Activated naive CD4-positive, alpha-beta T cell treated with anti-CD3 and anti-CD28 coated beads, Interleukin-2, amount 50 U/mL, for 24 hours (primary cell): ENCODE data around the gene PTPRE.

Source experiments
- H3K27ac Mint-ChIP-seq: one replicate; pipeline ENCODE4 v1.8.0; 2021; ENCODE audit warnings: mild to moderate bottlenecking, mixed read lengths
- H3K27me3 Mint-ChIP-seq: one replicate; pipeline ENCODE4 v1.8.0; 2021; ENCODE audit warnings: mixed read lengths
- H3K36me3 Mint-ChIP-seq: one replicate; pipeline ENCODE4 v1.8.0; 2021; ENCODE audit warnings: mixed read lengths
- H3K4me1 Mint-ChIP-seq: one replicate; pipeline ENCODE4 v1.8.0; 2021; ENCODE audit warnings: mixed read lengths
- H3K4me3 Mint-ChIP-seq: one replicate; pipeline ENCODE4 v1.8.0; 2021; ENCODE audit warnings: mild to moderate bottlenecking, mixed read lengths
- H3K9me3 Mint-ChIP-seq: one replicate; pipeline ENCODE4 v1.8.0; 2021; ENCODE audit warnings: mixed read lengths

Gene PTPRE

GRCh38 chr10:128031216-128031615 is 124.3 kb downstream of the PTPRE start:
- no peak overlapping the region for H3K27ac Mint-ChIP-seq
- H3K4me1 Mint-ChIP-seq = peaks cover 3% of the 10 kb centered on the region
- no peak overlapping the region for H3K4me3 Mint-ChIP-seq
- H3K27me3 Mint-ChIP-seq = no peaks in the 10 kb centered on the region
- H3K36me3 Mint-ChIP-seq = no peaks in the 10 kb centered on the region
- H3K9me3 Mint-ChIP-seq = no peaks in the 10 kb centered on the region

GRCh38 chr10:128032466-128032865 is 125.6 kb downstream of the PTPRE start:
- Mint-ChIP-seq H3K9me3 (no peaks in the 10 kb centered on the region), H3K27ac (no peak overlapping the region), H3K4me3 (no peak overlapping the region), H3K27me3 (no peaks in the 10 kb centered on the region), H3K36me3 (no peaks in the 10 kb centered on the region), H3K4me1 (peaks cover 3% of the 10 kb centered on the region)

DNA sequence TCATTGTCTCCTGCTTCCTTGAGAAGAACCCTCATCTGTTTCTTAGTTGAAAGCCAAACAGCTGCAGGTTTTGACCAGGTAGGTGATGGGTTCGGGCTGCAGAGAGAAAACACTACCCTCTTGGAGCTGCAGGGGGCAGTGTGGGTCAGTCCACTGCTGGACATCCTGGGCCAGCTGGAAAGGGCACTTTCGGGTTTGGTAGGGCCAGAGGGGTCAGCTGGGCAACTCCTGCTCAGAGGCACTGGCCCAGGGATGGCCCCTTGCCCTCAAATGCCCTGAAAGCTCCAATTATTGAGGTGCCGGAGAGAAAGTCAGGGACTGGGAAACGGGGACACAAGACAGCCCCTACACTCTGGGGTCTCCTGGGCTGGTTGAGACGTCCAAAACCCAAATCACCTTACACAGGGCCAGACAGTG is 128.7 kb downstream of the PTPRE start:
- Mint-ChIP-seq H3K9me3 (no peaks in the 10 kb centered on the region), H3K27me3 (no peaks in the 10 kb centered on the region), H3K4me1 (peaks cover 3% of the 10 kb centered on the region), H3K4me3 (no peak overlapping the region), H3K36me3 (no peaks in the 10 kb centered on the region), H3K27ac (no peak overlapping the region)

DNA sequence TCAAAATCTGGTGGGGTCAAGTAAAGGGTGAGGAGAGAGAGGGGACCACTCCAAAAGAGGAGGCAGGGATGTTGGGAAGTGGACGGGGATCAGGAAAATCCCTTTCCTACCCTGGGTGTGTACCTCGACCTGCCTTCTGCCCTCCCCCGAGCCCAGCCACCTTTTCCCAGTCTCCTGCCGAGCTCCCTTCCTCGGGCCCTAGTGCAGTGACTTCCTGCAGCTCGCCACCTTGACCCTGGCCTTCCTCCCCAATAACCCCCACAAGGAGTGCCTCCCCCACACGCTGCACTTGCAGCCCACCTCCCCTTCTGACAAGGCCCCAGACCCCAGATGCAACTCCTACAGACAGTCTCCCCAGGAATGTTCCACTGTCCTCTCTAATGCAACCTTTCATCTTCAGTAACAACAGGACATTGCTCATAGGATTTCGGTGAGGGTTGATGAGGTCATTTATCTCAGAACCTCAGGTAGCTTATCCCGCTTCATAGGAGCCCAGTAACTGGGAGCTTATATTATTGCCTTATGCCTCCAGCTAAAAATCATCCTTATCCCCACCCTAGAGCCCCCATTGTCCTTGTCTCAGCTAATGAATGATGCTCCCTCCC is 129.2 kb downstream of the PTPRE start:
- Mint-ChIP-seq H3K4me1 (peaks cover 3% of the 10 kb centered on the region), H3K27ac (no peak overlapping the region), H3K27me3 (no peaks in the 10 kb centered on the region), H3K9me3 (no peaks in the 10 kb centered on the region), H3K4me3 (no peak overlapping the region), H3K36me3 (no peaks in the 10 kb centered on the region)

DNA sequence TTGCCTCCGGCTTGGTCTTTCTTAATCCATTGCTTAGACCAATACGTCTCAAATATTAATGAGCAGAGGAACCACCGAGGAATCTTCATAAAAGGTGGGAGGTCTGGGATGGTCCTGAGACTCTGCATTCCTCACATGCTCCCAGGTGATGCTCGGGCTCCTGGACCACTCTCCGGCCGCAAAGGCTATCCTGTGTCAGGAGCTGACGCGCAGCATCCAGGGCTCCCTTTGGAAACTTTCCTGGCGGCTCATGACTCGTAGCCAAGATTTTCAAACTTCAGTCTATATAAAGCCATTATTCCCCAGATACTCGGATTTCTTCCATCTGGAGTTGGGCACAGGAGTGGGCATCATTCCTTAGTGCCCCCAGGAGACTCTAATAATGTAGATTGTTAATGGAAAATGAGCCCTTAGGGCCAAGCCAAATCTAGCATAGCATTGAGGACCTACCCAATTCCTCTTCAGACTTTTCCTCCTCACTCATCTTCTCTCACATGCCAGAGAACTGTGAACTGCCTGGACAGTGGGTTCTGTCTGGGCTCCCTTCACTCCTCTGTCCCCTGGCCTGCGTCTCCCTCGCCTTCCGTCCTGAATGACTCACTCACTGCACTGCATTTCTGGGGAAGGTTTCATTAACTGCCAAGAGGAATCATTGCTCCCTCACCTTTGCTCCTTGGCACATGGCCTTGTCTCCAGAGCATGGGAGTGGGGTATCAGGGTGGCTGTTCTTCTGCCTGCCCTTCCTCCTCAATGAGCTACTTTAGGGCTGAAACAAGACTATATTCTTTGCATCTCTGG is 130.0 kb downstream of the PTPRE start:
- Mint-ChIP-seq H3K27me3 (no peaks in the 10 kb centered on the region), H3K9me3 (no peaks in the 10 kb centered on the region), H3K27ac (no peak overlapping the region), H3K4me1 (peaks cover 3% of the 10 kb centered on the region), H3K36me3 (no peaks in the 10 kb centered on the region), H3K4me3 (no peak overlapping the region)

DNA sequence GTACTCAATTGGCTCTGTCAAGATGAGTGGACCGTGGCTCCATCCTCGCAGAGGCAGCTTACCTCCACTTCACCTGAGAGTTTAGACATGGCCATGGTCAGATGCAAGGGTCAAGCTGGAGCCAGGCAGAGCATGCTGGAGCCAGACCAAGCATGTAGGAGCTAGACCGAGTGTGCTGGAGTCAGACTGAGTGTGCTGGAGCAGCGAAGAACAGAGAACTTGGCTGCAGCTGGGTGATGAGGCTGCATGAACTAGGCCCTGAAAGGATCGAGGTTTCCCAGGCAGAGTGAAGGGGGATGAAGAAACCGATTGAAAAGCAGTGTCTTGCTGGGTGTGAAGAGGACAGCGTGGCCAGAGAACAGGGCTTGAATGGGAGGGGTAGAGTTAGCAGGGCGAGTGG is 133.2 kb downstream of the PTPRE start:
- H3K9me3 Mint-ChIP-seq = no peaks in the 10 kb centered on the region
- H3K27ac Mint-ChIP-seq = no peak overlapping the region
- H3K4me1 Mint-ChIP-seq = peaks cover 6% of the 10 kb centered on the region
- no peaks in the 10 kb centered on the region for H3K36me3 Mint-ChIP-seq
- no peak overlapping the region for H3K4me3 Mint-ChIP-seq
- H3K27me3 Mint-ChIP-seq = no peaks in the 10 kb centered on the region

DNA sequence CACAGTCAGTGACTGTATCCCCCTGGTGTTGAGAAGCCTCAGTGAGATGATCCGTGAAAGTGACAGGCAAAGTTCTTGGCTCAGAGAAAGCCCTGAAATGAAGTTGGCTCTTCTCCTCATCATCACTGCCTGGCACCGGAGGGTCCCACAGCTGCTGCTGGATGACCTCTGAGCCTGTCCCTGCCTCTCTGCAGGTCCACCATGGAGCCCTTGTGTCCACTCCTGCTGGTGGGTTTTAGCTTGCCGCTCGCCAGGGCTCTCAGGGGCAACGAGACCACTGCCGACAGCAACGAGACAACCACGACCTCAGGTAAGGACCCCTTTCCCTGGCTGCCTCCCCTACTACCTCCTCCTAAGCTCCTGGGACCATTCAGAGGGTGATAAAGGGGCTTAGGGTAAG is 133.8 kb downstream of the PTPRE start:
- Mint-ChIP-seq H3K4me3 (no peak overlapping the region), H3K9me3 (no peaks in the 10 kb centered on the region), H3K27ac (no peak overlapping the region), H3K36me3 (no peaks in the 10 kb centered on the region), H3K4me1 (peaks cover 5% of the 10 kb centered on the region), H3K27me3 (no peaks in the 10 kb centered on the region)

DNA sequence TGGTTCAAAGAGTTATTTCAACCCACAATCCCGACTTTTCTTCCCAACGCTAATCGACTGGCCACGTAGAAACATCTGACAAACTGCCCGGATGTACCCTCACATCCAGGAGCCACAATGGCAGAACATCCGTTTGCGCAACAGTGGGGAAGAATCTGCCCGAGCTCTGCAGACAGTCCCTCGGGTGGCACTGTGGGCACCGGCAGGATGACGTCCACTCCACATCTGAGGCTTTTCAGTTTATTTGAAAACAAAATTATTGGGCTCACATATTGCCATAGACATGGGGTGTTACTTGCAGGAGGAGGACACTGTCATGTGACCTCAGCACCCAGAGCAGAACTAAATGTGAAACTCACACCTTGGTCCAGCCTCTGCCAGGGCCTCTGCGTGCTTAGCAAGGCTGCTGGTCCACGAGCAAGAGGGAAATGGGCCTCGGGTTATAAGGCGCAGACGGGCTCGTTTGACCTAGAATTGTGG is 135.3 kb downstream of the PTPRE start:
- H3K4me3 Mint-ChIP-seq = no peak overlapping the region
- no peak overlapping the region for H3K27ac Mint-ChIP-seq
- peaks cover 14% of the 10 kb centered on the region for H3K4me1 Mint-ChIP-seq
- no peaks in the 10 kb centered on the region for H3K36me3 Mint-ChIP-seq
- H3K9me3 Mint-ChIP-seq = no peaks in the 10 kb centered on the region
- H3K27me3 Mint-ChIP-seq = no peaks in the 10 kb centered on the region

DNA sequence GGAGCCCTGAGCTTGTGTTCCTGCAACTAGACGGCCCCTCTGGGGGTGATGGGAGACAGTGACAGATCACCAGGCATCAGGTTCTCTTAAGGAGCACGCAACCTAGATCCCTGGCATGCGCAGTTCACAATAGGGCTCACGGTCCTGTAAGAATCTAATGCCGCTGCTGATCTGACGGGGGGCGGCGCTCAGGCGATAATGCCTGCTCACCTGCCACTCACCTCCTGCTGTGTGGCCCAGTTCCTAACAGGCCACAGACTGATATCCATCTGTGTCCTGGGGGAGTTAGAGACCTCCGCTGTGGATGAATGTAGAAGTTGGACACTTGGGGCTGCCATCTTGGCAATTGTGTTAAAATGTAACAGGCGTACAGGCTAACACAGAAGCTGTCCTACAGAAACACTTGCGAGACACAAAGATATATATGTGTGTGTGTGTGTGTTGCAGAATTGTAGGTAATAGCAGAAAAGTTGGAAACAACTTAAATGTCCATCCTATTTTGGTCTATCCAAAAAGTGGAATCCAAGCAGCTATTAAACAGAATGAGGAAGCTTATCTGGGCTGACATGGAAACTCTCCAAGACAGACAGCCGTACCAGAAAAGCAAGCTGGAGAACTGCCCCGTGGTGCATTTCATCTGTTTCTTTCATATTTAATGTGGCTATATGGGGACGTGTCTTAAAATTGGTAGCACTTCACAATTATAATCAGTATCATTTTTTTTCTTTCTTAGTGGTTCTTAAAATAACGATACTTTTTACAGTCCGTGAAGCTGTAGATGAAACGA is 136.5 kb downstream of the PTPRE start:
- Mint-ChIP-seq H3K27ac (peak overlapping the region; percentile 17), H3K9me3 (no peaks in the 10 kb centered on the region), H3K36me3 (no peaks in the 10 kb centered on the region), H3K27me3 (no peaks in the 10 kb centered on the region), H3K4me1 (peaks cover 20% of the 10 kb centered on the region), H3K4me3 (no peak overlapping the region)

GRCh38 chr10:128044186-128044585 is 137.3 kb downstream of the PTPRE start:
- peak overlapping the region; percentile 55 for H3K27ac Mint-ChIP-seq
- no peaks in the 10 kb centered on the region for H3K36me3 Mint-ChIP-seq
- no peaks in the 10 kb centered on the region for H3K9me3 Mint-ChIP-seq
- H3K27me3 Mint-ChIP-seq = no peaks in the 10 kb centered on the region
- peaks cover 26% of the 10 kb centered on the region for H3K4me1 Mint-ChIP-seq
- no peak overlapping the region for H3K4me3 Mint-ChIP-seq

DNA sequence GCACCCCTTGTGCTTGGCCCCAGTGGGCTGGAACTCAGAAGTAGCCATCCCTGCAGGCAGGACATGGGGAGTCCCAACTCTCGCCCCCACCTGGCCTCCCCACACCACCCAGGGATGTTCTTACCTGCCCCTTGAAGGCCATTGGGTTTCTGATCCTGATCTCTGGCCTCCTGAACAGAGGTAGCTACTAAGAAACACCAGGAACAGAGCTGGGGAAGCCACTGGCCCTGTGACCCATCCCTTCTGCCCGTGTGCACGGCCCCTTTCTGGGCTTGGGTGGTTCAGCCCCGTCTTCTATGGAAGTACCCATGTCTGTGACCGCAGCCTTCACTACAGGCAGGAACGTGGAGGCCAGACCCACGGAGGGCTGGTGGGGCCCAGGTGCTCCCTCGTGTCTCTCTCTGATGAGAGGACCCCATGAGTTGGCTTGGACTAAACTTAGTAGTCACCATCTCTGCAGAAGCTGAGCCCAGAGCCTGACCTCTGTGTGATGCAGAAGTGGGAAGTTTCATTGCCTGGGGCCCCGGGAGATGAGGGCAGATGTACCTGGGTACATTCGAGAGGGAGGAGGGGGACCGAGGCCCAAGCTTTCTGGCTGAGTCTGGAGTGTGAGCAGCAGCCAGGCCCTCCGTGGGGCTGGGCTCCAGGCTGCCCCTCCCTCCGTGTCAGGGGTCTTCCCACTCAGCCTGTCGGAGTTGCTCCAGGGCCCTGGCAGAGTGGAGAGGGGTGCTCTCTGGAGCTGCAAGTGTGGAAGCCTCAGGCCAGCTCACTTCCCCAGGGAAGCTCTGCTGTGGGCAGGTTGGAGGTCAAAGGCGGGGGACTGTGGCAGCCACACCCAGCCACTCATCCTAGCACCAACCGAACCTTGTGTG is 138.3 kb downstream of the PTPRE start:
- Mint-ChIP-seq H3K27ac (peak overlapping the region; percentile 46), H3K9me3 (no peaks in the 10 kb centered on the region), H3K4me1 (peaks cover 35% of the 10 kb centered on the region), H3K36me3 (peaks cover 3% of the 10 kb centered on the region), H3K4me3 (no peak overlapping the region), H3K27me3 (no peaks in the 10 kb centered on the region)

GRCh38 chr10:128045833-128046120 is 138.9 kb downstream of the PTPRE start:
- peaks cover 3% of the 10 kb centered on the region for H3K36me3 Mint-ChIP-seq
- no peaks in the 10 kb centered on the region for H3K27me3 Mint-ChIP-seq
- no peaks in the 10 kb centered on the region for H3K9me3 Mint-ChIP-seq
- H3K27ac Mint-ChIP-seq = peak overlapping the region; percentile 88
- H3K4me1 Mint-ChIP-seq = peaks cover 40% of the 10 kb centered on the region
- peak overlapping the region; percentile 30 for H3K4me3 Mint-ChIP-seq

- H3K4me3 Mint-ChIP-seq = peak overlapping the region; percentile 93
- H3K4me1 Mint-ChIP-seq = peaks cover 45% of the 10 kb centered on the region
- H3K27ac Mint-ChIP-seq = peak overlapping the region; percentile 88
These were observed 139.5 kb downstream of the PTPRE start for GRCh38 chr10:128046156-128046952.

DNA sequence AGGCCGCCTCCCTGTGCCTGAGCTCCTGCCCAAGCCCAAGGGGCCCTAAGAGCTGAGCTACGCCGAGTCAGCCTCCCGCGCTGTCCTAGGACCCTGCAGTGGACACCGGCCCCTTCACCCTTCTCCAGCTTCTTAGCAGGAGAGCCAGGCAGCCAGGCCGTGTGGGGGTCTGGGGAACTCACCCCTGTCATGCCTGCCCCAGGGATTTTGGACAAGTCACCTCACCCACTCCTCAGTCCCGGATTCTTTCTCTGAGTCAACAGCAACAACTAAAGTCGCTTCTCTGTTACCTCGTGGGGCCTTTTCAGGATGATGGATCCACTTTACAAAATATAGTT is 140.0 kb downstream of the PTPRE start:
- H3K27ac Mint-ChIP-seq = peak overlapping the region; percentile 93
- peaks cover 3% of the 10 kb centered on the region for H3K36me3 Mint-ChIP-seq
- peak overlapping the region; percentile 93 for H3K4me3 Mint-ChIP-seq
- H3K27me3 Mint-ChIP-seq = no peaks in the 10 kb centered on the region
- no peaks in the 10 kb centered on the region for H3K9me3 Mint-ChIP-seq
- peaks cover 51% of the 10 kb centered on the region for H3K4me1 Mint-ChIP-seq

More at GRCh38 chr10:128046156-128046952, 139.5 kb downstream of the PTPRE start:
- no peaks in the 10 kb centered on the region for H3K9me3 Mint-ChIP-seq
- H3K36me3 Mint-ChIP-seq = peaks cover 3% of the 10 kb centered on the region
- H3K27me3 Mint-ChIP-seq = no peaks in the 10 kb centered on the region

DNA sequence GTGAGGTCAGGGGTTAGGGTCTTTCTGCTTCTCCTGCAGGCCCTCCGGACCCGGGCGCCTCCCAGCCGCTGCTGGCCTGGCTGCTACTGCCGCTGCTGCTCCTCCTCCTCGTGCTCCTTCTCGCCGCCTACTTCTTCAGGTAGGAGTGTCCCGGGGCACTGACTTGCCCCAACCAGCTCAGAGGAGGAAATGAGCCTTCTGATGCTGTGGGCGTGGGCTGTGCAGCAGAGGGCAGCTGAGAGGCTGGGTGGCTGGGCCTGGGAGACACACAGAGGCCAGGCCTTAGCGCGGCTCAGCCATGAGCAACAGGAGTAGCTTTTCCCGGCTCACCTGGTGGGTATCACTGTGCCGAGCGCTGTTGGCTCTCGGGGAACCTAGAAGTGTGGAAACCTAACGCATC is 140.4 kb downstream of the PTPRE start:
- H3K36me3 Mint-ChIP-seq = peaks cover 3% of the 10 kb centered on the region
- H3K4me3 Mint-ChIP-seq = peak overlapping the region; percentile 93
- H3K27ac Mint-ChIP-seq = peak overlapping the region; percentile 93
- peaks cover 55% of the 10 kb centered on the region for H3K4me1 Mint-ChIP-seq
- no peaks in the 10 kb centered on the region for H3K27me3 Mint-ChIP-seq
- no peaks in the 10 kb centered on the region for H3K9me3 Mint-ChIP-seq
